ENCODE results near the gene TEX14.
"Not testable (repeated sequence)": the region's sequence is repeated elsewhere in the genome, so short reads cannot be mapped to it uniquely, and the experiment has no call there.

Gene TEX14

DNA sequence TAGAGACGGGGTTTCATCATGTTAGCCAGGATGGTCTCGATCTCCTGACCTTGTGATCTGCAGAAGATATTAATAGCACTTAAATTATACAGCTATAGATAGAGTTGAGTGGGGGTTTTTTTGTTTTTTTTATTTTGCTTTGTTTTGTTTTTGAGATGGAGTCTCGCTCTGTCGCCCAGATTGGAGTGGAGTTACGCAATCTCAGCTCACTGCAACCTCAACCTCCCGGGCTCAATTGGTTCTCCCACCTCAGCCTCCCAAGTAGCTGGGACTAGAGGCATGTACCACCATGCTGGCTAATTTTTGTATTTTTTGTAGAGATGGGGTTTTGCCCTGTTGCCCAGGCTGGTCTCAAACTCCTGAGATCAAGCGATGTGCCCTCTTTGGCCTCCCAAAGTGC is 1.8 kb downstream of the TEX14 start:
- DNase-seq: not testable (repeated sequence)

DNA sequence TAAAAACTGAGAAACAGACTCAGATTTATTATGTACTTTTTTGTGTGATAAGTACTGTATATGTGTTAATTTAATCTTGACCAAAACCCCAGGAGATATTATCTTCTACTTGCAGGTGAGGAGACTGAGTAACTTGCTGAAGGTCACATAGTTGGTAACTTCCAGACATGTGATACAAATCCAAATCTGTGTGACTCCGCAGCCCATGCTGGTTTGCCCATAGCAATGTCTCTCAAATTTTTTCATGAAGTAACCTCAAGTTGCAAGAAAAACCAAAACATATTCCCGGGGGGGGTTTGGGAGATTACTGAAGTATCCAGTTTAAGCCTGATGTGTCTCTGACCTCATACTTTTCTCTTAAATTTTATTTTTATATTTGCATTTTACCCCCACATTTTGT is 3.3 kb downstream of the TEX14 start:
- no peak for DNase-seq

DNA sequence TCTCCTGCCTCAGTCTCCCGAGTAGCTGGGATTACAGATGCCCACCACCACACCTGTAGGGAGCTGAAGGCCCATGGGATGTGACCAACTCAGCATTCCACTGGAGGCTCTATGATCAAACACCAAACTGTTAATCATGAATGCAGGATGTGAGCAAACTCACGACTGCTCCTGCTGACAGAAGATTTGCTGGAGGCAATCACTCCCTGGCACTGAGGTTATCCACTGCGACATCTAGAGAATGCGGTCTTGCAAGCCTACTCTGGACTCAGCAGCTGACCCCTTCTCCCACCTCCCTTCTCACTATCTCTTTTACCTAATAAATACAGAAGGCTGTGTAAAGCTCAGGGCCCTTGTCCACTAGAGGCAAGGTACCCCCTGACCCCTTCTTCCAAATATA is 4.9 kb downstream of the TEX14 start:
- DNase-seq: no peak

DNA sequence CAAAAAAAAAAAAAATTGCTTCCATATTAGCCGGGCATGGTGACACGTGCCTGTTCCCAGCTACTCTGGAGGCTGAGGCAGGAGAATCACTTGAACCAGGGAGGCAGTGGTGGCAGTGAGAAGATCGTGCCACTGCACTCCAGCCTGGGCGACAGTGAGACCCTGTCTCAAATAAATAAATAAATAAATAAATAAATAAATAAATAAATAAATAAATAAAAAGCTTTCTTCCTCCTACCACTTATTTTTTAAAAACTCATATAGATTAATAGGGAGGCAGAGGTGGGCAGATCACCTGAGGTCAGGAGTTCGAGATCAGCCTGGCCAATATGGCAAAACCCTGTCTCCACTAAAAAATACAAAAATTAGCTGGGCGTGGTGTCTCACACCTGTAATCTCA is 7.4 kb downstream of the TEX14 start:
- DNase-seq: not testable (repeated sequence)

DNA sequence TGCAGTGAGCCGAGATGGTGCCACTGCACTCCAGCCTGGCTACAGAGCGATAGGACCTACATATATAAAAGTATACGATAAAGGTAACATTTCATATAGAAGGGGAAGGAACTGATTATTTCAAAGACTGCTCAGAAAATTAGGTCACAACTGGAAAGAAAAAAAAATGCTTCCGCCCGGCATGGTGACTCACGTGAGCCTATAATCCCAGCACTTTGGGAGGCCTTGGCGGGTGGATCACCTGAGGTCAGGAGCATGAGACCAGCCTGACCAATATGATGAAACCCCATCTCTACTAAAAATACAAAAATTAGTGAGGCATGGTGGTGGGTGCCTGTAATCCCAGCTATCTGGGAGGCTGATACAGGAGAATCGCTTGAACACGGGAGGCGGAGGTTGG is 7.8 kb downstream of the TEX14 start:
- DNase-seq: no peak

DNA sequence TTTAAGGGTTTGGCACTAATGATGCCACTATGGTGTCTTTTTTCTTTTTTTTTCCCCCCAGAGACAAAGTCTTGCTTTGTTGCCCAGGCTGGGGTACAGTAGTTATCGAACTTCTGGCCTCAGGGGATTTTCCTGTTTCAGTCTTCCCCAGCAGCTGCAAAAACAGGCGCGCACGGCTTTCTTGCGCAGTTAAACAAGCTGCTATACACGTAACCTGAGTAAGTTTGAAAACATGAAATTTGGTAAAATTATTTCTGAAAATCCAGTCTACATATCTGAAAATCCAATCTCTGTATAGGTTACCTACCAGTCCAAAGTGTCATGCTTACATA is 11.8 kb downstream of the TEX14 start:
- no peak for DNase-seq

DNA sequence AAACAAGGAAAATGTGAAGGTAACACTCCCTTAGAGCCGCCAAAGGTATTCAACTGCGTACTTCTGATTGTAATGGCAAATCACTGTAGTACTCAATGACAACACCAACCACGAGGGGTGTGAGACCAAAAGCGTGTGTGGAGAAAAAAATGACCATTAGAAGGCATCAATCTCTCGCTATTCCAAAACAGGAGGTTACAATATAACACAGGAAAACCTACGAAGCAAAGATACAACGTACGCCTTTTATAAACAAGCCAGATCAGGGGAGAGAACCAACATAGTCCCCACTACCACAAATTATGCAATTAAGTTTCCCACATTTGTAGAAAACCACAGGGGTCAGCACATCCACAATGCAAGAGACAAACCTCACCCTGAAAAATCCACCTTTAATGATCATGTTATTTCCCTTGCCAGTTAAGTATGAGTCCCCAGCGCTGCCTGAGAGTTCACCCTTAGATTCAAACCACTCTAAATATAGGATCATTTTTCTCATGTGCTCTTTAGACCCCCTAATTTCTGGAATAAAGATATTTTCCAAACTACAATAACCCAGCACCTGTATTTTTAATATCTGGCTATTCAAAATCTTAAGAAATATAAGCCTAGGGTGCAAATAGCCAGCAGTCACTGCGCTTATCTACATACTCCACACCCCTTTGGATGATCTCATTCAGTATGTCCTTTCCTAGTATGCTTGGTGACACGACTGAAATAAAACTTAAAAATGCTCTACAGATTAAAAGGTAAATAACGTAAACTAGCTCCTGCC is 12.4 kb downstream of the TEX14 start:
- no peak for DNase-seq

DNA sequence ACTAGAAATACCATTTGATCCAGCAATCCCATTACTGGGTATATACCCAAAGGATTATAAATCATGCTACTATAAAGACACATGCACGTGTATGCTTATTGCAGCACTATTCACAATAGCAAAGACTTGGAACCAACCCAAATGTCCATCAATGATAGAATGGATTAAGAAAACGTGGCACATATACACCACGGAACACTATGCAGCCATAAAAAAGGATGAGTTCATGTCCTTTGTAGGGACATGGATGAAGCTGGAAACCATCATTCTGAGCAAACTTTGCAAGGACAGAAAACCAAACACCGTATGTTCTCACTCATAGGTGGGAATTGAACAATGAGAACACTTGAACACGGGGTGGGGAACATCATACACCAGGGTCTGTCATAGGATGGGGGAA is 13.6 kb downstream of the TEX14 start:
- not testable (repeated sequence) for DNase-seq

DNA sequence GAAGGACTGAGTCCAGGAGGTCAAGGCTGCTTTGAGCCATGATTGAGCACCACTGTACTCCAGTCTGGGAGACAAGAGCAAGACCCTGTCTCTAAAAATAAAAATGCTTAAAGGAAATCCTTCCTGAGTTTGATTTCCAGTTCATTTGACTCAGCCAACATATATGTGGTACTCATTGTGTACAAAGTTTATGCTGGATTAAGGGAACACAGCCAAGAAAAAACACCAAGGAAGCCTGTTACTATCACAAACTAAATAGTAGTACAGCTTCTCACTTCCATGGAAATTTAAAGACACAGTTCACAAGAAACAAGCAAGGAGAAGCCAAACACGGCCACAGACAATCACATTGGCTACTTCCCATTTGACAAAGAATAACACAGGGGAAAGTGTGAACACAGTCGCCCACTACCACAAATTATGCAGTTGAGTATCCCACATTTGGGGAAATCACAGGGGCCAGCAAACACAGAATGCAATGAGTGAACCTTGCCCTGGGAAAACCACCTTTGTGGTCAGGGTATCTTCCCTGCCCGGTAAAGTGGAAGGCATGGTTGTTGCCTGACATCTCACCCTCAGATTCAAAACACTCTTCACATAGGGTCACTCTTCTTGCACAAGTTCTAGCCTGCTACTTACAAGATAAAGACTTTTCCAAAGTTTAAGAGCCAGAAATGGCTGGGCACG is 14.5 kb downstream of the TEX14 start:
- no peak for DNase-seq

DNA sequence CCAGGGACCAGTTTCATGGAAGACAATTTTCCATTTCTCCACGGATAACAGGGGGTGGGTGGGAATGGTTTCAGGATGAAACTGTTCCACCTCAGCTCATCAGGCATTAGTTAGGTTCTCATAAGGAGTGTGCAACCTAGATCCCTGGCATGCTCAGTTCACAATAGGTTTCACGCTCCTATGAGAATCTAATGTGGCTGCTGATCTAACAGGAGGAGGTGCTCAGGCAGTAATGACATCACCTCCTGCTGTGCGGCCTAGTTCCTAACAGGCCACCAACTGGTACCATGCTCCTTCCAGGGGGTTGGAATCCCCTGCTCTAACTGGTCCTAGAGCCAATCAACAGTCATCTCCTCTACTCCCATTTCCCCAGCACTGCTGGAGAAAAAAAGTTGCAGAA is 19.9 kb downstream of the TEX14 start:
- DNase-seq: no peak

DNA sequence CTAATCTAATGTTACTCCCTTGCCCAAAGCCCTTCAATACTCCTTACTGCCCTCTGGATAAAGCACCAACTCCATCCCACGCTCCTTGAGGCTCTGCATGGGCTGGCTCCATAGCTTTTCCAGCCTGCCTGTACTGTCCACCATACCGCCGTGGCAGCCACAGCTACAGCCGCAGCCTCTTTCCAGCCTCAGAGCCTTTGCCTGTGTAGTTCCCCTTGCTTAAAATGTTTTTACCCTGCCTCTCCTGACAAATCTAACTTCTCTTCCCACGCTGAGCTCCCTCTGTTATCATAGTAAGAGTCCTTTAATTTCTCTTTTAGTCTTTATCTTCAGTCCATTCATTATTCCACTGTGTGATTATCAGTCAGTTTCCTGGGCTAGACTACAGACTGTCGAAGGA is 22.0 kb downstream of the TEX14 start:
- no peak for DNase-seq

DNA sequence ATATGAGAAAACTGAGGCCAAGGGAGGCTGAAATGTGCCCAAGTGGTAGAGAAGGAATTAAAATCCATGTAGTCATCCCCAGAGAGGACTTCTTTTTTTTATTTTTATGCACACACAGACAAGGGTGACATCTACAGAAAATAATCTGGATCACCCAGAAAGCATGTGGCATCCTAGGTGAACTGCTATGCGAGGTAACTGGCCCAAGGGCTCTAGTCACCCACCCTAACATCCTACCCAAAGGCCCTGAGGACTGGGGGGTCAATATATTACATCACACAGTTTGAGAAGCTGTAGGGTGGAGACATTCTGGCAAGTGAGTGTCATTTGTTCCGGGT is 23.3 kb downstream of the TEX14 start:
- DNase-seq: no peak

DNA sequence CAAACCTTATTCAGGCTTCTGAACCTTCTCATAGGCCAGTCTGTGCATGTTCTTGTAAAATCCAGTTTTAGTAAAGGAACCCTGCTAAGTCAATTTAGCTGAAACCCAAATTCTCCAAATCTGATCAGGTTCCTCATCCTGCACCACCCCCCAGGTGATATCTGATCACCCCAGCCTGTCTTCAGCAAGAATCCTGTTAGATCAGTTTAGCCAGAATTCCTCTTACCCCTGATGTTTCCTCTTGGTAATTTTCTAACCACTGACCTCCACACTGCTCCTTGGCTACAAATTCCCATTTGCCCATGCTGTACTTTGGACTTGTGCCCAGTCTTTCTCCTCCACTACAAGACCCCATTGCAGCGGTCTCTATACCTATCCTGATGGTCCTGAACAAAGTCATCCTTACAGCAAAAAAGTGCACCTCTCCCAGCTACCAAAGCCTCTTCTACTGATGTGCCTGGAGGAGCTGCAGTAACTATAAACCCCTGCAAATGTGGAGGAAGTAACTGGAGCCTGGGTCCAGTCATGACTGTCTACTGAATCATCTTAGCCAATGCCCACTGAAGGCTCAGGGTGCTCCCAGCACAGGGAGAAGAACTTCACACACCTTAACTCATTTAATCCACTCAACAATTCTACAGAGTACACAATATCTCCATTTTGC is 23.8 kb downstream of the TEX14 start:
- DNase-seq: no peak

DNA sequence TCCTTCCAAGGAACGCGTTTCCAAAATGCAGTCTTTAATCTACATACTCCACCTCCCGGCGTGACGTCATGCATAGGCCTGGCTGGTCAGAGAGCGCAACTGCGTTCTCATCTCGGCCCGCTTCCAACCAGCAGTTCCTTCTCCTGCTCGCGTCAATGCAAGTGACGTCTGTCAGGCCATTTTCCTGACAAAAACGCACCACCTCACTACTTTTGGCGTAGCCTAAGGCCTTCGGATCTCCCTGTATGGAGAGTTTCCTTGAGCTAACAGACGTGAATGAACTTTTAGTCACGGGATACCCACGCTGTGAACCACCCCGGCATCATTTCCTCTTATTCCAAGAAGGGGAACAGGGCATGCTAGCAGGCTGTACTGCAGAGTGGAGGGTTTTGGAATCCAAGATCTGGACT is 25.0 kb downstream of the TEX14 start:
- DNase-seq: peak; percentile 46

DNA sequence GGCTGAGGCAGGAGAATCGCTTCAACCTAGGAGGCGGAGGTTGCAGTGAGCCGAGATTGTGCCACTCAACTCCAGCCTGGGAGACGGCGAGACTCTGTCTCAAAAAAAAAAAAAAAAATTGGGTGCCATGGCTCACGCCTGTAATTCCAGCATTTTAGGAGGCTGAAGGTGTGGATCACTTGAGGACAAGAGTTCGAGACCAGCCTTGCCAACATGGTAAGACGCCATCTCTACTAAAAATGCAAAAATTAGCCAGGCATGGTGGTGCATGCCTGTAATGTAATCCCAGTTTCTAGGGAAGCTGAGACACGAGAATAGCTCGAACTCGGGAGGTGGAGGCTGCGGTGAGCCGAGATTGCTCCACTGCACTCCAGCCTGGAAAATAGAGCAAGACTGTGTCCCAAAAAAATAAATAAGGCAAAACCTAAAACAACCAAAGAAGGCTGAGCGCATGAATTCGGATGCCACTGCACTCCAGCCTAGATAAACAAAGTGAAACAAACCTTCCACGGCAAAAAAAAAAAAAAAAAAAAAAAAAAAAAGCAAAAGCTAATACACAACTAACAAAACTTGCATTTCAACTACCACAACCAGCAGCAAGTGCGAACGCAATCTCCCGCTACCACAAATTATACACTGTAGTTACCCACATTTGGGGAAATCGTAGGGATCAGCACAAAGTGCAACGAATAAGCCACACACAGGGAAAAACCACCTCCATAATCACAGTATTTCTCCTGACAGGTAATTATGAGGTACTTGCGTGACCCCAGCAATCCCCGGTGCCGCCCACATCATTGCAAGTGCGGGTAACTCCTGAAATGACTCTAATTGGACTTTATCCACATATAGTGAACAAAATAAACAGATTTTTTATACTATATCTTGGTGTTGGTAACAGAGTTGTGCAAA is 25.6 kb downstream of the TEX14 start:
- DNase-seq: no peak

DNA sequence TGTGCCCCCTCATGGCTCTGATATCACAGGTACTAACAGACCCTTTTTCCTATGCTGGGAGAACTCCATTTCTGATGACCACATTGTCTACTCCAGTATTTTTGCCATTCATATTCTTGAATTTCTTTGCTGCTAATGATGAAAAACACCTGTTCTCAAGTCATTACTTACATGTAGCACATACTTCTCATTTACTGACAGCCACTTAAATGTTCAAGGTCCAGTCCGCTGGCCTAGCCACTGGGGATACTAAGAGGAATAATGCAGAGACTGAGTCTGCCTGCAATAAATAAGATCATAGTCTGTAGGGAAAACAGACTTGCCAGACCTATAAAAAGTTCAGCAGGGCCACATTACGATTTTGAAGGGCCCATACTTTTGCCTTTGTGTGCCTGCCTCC is 27.5 kb downstream of the TEX14 start:
- DNase-seq: no peak

DNA sequence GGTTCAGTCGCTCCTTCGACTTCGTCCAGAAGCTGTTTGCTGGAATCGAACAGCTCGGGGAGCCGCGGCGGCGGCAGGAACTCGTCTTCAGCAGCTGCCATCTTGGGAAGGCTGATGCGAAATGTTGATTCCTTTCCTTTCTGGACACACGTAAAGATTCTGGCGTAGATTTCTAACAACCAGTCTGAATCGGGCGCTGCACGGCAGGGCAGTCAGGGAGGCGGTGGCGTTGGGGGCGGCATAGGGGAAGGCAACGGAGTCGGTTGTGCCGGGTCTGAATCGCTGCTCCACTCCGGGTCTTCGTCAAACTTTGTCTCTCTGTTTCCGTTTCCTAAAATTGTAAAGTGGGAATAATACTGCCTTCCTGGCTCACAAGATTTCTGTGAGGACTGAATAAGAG is 30.3 kb downstream of the TEX14 start:
- DNase-seq: no peak

DNA sequence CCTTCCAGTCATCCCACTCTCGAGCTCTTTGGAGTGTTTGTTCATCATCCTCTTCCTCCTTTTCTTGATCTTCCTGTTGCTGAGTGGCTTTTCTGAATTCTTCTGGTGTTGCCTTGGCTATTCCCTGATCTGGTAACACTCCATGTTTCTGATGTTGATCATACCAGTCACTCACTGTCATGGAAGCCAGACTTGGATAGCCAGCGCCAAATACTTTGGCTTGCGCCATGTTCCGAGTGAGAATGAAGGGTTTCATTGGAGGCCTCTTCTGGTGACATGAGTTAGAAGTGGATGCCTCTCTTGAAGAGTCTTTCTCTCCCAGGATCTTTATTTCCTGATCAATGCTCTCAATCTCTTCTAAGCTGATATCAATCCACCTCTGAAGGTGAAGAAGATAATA is 31.2 kb downstream of the TEX14 start:
- DNase-seq: no peak

DNA sequence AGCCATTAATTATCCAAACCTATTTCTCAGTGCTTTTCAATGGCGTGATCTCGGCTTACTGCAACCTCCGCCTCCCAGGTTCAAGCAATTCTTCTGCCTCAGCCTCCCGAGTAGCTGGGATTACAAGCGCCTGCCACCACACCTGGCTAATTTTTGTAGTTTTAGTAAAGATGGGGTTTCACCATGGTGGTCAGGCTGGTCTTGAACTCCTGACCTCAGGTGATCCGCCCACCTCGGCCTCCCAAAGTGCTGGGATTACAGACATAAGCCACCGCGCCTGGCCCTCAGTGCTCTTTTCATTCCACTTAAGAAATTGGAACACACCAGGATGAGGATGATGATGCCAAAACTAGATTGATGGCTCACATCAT is 32.1 kb downstream of the TEX14 start:
- DNase-seq: not testable (repeated sequence)

DNA sequence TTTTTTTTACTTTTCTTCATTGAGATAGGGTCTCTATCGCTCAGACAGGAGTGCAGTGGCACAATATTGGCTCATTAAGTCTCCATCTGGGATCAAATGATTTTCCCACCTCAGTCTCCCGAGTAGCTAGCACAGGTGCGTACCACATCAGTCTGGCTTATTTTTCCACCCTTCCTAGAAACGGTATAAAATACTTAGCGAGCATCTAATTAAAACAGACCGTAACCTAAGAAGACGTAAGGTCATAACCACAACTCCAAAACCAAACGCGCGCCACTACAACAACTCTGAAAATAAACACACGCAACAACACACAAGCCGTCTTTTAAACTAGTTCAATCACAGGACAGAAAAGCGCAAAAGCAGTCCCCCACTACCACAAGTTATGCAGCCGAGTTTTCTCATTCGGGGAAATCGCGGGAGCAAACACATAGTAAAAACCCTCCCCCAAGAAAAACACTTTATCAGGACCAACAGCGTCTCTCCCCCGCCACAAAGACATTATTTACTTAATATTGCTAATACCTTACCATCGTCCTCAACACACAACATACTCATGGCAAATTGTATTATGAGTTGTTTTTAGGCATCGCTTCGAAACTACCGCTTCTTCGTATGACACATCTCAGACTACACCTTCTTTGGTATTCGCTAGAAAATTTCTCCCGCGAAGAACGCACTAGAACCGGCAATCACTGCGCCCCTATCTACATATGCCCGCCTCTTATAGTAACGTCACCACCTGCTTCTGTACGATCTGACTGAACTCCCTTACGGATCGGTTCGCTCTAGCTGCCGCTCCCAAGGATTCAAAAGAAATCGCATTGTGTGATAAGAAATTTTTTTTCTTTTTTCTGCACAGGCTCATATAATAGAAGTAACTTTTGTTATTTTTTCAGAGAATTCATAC is 32.8 kb downstream of the TEX14 start:
- DNase-seq: peak; percentile 84

DNA sequence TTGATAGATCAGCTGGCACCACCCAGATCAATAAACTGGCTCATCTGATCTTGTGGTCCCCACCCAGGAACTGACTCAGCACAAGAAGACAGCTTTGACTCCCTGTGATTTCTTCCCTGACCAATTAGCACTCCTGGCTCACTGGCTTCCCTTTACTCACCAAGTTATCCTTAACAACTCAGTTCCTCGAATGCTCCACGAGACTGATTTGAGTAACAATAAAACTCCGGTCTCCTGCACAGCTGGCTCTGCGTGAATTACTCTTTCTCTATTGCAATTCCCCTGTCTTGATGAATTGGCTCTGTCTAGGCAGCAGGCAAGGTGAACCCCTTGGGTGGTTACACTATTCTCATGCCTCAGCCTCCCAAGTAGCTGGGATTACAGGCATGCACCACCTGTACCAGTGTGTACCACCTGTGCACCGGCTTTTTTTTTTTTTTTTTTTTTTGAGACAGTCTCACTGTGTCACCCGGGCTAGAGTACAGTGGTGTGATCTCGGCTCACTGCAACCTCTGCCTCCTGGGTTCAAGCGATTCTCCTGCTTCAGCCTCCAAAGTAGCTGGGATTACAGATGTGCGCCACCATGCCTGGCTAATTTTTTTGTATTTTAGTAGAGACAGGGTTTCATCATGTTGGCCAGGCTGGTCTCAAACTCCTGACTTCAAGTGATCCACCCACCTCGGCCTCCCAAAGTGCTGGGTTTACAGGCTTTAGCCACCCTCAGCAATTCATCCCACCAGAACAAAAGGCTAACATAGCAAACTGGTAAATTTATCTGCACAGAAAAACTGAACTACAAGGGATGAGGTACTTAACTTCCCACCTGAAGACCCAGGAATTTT is 33.7 kb downstream of the TEX14 start:
- not testable (repeated sequence) for DNase-seq

Measured in NCI-H510A (cell line).